ACHN (cell line): Measurements from ENCODE around the gene INHBA.

Experiments
- DNase-seq: peaks from one replicate; pipeline ENCODE4 v3.0.0-alpha.2; 2015
- in situ Hi-C: cut with HindIII; loops from 2 replicates; pipeline ENCODE4 v1.10.0; 2017; ENCODE audit warnings: low sequenced_read_pairs, low pct_ligation_motif_present, low pct_unique_long_range_greater_than_20kb

The INHBA gene

DNA sequence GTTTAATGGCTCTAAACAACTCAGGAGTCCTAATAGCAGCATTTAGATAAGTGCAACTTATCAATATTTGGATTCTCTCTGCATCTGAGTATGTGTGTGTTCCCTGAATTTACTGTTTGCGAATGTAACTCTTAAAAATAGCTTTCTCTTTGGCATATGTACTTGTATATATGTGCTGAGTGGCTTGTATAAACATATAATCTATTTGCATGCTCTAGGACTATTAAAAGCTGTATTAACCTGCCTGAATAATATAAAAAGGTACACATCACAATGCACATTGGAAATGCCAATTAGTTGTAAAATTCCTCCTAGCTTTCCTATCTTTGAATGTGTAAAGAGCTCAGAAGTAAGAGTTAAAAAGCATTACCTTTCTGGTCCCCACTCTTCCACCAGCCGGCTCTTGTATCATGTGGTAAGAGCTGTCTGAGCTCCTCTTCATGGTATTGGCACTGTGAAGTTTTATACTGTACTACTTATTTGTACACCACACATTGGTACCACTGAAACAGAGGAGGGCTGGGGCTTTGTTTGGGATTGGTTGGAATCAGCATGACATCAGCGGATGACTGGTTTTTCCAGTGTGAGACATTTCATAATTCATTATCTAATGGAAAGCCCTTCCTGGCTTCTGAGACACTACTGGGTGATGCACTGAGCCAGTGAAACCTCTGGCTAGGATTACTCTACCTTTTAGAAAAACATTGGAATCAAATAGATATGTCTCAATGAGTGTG, at the start of gene INHBA:
Gene INHBA (minus strand): TSS at position 456 of the 737 bp plus-strand sequence. CDS start 2,716 bp downstream, outside the sequence.
- in situ Hi-C loops, result no loop called here
- DNase-seq, result peak; percentile 98

DNA sequence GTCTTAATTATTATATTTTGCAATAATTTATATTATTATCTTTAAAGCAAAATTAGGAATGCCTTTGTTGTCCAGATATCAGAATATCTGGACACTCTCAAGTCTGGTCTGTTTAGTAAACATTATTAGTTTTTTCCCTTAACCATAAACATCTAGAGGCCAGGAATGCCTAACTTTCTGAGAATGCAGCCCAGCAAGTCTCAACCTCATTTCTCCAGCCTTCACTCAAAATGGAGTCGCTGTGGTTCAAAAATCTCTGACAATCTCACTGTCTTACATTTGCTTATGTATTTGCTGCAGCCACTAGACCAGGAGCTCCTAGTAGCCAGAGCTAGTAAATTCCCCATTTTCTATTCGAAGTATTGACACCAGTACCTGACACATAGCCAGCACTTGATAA, 49.7 kb upstream of the INHBA start:
- in situ Hi-C loops, result no loop called here
- DNase-seq, result no peak

DNA sequence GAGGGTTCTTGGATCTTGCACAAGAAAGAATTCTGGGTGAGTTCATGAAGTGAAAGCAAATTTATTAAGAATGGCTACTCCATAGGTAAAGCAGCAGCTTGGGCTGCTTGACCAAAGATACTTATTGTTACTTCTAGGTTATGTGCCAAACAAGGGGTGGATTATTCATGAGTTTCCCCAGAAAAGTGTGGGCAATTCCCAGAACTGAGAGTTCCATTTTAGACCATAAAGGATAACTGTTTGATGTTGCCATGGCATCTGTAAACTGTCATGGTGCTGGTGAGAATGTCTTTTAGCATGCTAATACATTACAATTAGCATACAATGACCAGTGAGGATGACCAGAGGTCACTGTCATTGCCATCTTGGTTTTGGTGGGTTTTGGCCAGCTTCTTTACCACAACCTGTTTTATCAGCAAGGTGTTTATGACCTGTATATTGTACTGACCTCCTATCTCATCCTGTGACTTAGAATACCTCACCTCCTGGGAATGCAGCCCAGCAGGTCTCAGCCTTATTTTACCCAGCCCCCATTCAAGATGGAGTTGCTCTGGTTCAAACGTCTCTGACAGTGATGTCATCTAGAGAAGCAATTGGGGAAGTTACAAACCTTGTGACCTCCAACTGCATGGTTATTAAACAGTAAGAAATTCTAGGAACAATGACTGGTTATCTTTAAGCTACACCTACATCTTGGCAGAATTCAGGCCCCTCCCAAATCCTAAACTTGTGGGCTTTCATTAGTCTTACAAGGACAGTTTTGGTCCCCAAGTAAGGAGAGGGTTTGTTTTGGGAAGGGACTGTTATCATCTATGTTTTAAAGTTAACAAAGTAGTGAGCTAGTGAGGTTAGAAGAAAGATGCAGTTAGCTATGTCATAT, 48.0 kb upstream of the INHBA start:
- in situ Hi-C loops, result no loop called here
- DNase-seq, result no peak

DNA sequence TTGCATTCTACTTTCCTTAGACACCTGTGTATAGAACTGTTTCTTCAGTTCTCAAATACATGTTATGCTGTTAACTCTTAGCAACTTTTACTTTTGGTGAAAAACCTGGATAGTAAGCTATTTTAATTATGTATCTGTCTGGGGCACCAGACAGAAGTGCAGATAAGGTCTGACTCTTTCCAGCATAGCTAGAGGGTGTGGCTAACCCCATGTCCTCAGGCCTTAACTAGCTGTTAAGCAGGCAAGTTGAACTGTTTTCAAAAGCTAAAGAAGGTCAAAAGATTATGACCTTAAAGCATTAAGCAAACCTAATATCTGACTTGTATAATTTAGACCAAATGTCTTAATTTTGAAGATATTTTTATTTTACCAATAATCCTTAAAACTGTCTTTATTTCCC, 45.1 kb upstream of the INHBA start:
- in situ Hi-C loops, result no loop called here
- DNase-seq, result no peak

DNA sequence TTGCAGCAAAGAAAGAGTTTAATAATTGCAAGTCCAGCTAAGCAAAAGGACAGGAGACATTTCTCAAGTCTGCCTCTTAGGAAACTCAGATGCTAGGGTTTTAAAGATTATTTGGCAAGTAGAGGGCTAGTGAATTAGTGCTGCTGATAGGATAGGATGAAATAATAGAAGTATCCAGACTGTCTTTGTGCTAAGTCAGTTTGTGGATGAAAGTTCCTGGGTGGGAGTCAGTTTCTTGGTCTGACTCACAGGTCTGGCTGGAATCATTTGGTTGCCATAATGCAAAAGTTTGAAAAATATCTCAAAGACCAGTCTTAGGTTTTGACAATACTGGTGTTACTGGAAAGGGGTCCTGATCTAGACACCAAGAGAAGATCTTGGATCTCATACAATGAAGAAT, 42.6 kb upstream of the INHBA start:
- DNase-seq, result no peak
- in situ Hi-C loops, result no loop called here

DNA sequence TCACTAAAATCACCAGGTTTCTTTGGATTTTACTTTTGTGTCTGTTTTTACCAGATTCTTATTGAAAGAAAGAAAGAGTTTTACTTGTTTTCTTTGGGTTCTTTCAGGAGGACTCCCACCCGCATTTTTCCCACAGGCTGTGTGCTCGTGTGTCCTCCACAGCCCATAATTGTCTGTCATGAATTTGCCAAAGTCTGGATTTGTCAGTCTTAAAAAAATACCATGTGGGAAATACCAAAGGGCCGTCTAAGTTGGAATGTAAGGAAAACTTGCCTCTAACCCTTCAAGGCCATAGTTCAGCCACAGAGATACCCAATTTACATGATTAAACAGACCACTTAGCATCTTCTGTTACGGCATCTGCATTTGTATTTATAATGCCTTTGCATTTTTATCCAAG, 41.3 kb upstream of the INHBA start:
- in situ Hi-C loops, result no loop called here
- DNase-seq, result no peak

DNA sequence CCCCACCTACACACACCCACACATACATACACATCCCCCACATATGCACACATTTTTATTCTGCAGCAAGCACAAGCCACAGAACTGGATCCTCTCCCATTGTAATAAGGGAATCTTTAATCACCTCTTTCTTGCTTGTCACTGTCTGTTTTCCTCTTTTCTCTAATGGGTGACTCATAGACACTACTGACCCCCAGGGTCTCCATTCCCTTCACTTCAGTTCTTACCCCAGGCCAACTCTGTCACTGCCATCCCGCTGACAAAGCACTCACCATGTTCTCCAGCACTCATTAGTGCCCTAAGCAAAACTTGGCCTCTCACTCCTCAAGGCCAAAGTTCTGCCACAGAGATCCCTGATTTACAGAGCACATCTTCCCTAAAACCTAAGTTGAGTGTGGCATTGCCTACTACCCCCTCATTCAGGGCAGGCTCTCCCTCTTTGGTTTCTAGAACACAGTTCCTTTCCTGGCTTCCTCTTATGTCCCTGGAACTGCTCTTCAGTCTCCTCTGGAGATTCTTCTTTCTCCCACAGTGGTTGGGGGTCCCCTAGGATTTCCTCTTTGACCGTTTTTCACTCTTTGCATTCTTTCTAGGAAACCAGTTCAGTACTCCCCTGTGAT, 39.6 kb upstream of the INHBA start:
- no peak for DNase-seq
- in situ Hi-C loops, result no loop called here

DNA sequence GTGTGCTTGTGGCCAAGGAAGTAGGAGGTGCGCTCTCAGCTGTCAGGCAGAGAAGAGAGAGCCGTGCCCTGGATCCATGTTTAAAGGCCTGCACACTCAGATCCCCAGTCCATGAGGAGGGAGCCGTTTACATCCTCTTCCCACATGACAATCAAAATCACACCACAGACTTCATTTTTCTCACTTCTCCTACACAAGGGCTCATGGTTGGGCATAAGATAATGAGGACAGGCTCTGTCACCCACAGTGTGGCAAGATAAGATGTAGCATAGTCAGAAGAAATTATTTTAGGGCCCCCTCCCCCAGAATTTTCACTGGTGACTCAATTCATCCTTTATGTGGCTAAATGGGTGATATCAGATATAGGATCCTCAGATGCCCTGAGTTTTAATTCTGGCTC, 35.9 kb upstream of the INHBA start:
- no peak for DNase-seq
- in situ Hi-C loops, result no loop called here

DNA sequence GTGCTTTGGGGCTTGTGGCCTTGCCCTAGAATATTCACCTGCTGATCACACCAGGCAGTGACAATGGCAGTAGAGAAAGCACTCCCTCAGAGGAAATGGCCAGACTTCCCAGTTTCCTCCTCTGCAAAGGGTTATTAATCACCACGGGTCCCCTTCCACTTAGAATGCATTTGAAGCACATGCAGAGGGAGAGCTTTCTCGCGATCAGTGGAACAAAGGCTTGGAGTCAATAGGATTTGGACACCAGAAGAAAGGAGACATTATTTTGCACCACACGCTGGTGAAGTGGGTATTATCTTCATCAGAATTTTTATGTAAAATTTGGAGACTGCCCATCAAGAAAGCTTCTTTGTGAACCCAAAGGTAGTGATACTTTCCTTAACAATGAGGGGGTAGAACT, 35.4 kb upstream of the INHBA start:
- no peak for DNase-seq
- in situ Hi-C loops, result no loop called here

DNA sequence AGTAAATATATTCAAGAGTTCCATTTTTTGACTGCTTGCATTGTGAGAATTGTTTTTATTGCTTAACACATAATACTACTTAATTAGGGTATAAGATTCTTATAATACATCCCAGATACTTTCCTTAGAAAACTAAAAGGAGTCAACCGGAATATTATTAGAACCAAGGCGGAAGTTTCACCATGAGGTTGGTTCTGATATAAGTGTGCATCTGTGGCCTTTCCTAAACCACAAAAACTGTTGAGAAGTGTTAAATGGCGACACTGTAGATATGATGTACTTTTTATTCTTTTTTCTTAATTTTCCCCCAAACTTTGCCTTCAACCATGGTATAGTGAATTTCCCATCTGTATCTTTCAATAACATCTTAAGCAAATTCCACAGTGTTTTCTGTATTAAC, 32.3 kb upstream of the INHBA start:
- in situ Hi-C loops, result no loop called here
- no peak for DNase-seq

DNA sequence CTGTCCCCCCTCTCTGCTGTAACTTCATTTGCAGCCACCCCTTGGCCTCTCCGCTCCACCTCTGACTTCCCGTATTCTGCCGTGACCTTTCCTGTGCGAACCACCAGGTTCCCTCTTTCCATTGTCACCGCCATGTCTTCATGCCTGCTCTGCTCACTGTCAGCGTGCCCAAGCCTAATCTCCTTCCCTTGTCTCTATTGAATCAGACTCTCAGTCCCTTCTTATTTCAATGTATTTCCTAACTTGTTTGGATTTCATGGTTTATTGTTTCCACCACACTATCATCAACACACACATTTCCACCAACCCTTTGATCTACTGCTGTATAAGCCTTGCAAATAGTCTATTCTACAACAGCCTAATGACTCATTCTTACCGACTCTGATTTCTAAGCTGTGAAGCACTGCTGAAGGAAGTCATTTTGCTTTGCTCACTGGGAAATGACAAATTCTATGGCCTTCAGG, 30.0 kb upstream of the INHBA start:
- no peak for DNase-seq
- in situ Hi-C loops, result no loop called here

DNA sequence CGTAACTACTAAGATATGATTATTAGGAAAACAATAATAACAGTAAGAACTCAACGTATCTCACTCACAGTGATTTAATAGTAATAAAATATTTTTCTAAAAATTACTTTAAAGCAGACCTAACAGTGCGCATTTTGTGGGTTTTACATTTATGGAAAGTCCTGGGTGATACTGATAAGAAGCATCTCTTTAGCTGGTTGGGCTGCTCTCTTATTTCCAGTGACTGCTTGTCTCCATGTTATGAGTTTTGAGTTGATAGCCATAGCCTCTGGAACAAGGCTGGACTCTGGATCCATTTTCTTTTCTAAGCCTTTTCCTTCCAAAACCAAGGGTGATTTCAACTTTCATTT, 29.5 kb upstream of the INHBA start:
- no peak for DNase-seq

DNA sequence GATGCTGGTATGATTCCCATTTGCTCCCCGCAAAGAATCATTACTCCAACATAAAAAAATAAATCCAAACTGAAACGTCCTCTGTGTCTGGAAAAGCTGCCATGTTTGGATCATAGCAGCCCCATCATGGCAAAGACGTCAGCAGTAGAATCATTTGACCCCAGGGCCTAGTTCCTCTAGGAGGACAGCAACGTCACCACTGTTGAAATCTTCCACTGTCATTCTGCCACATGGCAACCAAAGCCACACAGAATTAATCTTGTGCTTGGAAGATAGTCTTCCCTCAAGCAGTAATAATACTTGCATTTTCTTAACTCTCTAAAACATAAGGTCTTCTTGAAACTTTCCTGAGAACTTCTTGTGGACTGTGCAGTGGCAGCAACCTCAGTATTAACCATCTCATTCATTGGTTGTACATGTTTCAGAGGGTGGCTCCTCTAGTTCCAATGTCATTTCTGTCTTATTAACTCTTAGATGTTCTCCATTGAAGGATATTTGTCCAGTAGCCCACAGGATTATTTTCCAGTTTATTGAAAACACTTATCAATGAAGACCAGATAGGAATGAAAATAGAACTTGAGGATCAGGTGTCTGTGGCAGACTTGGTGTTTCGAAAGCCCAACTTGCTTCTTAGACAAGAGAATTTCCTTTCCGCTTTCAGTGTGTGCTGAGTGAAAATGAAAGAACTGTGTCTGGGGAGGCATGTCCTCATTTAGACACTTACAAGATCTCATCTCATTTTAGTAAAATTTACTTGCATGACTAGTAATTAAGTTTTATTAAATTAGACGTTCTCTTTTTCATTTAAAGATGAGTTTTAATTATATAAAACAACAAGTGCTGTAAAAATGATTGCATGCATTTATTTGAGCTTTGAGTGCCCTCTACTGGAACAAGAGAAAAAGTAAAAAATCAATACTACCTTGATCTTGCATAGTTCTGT, 28.9 kb upstream of the INHBA start:
- in situ Hi-C loops, result no loop called here
- DNase-seq, result peak; percentile 25

More for the DNA sequence above, 29.5 kb upstream of the INHBA start:
- in situ Hi-C loops, result no loop called here

DNA sequence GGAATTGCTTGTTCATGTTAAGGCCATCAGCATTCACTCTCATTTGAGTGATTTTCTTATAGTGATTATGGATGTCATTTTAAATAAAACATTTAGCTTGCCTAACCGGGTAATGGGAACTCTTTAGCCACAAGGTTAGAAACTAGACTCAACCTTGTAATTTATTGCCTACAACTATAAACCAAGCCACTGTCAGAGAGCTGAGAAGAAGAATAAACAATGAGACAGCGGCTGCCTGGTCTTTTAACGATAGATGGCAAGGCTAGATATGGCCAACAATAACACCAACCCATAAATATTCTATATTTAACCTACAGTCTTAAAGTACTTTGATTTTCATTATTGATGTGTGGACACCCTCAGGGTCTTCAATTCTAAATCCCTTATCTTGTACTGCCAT, 27.8 kb upstream of the INHBA start:
- in situ Hi-C loops, result no loop called here
- DNase-seq, result no peak

DNA sequence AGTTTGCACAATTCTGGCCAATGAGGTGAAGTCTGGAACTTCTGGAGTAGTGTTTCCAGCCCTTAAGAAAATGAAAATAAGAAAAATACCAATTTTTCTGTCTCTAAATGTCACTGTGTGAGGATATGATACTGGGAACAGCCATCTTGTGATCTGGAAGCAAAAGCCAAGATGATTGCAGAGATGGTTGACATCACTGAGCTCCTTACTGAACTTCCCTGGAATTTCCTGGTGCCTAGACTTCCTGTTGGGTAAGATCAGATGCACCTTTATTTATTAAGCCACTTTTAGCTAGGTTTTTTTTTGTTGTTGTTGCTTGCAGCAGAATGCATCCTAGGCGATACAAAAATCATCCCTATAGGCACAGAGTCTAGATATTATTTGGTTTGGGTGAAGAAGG, 27.3 kb upstream of the INHBA start:
- in situ Hi-C loops, result no loop called here
- DNase-seq, result no peak

DNA sequence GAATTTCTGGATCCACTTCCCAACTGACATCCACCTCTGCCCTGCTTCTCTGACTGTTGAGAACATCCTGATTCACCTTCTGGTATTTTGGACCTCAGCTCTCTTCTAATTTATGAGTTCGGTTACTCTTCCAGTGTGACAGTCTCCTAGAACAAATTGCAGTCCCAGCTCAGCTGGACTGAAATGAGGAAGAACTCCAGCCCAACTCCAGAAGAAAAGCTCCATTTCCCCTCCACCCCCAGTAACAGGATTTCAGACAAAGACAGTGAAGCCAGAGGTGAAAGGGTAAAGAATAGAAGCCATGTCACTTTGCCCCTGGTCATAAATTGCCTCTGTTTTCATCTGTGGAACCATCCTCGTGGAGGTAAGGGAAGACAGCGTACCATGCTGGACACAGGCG, 26.2 kb upstream of the INHBA start:
- in situ Hi-C loops, result no loop called here
- no peak for DNase-seq

DNA sequence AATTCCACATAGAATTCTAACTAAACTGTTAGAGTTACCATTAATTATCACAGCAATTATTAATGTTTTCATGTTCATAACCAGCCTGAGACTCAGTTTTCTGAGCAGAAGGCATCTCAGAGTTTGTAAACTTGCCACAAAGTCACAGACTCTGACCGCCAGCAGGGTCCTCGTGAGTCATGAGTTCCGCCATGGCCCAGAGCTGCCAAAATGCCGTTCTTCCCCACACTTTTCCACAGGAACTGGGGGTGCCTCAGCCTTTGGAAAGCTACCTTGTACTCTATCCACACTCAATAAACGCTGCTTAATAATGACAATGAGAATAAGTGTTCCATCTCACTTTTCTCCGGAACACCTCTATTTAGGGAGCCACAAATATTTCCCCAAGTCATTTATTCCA, 22.1 kb upstream of the INHBA start:
- in situ Hi-C loops, result no loop called here
- no peak for DNase-seq

DNA sequence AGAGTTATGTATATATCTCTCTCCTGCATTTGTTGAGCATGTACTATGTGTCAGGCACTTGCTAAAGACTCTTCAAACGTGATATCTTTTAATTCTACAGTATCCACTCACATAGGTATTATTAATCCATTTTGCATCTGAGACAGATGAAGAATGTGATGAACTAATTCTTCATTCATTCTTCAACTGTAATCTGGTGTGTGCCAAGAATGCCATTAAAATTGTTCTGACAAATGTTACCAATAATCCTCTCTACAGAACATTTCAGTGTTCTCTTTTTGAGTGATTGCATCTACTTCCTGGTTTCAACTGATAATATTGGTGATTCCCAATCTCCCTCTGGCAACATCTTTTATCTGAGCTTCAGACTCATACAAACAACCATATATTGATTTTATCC, 18.0 kb upstream of the INHBA start:
- in situ Hi-C loops, result no loop called here
- no peak for DNase-seq

DNA sequence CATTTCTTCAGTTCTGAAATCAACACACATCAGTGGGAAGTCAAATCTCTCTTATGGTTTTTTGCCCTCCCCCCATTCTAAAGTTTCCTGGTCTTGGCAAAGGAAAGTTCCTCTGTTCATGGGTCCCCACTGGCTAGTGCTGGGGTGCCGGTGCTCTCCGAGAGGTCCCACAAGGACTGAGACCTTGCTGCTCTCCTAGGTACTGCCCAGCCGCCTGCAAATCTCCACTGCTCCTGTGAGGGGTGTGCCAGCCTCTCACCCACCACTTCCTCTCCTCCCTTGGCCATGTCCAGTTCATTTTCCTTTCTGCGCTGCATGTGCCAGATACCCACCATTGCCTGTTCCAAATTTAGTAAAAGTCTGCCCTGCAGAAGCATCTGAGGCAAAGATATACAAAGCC, 17.2 kb upstream of the INHBA start:
- no peak for DNase-seq
- in situ Hi-C loops, result no loop called here
